WTC11 (cell line): ENCODE results near the gene INO80E. TPM values are rescaled to one million over a fixed set of nuclear protein-coding genes. Genes with fewer than 3 reads are reported as not detected.
"Not testable (repeated sequence)": the region's sequence is repeated elsewhere in the genome, so short reads cannot be mapped to it uniquely, and the experiment has no call there.

Experiments used
- ATAC-seq: fragments of 200-7000 bp; cut with Tn5 transposase; 2 replicates; pipeline ENCODE4 v1.10.0; 2021; ENCODE audit warnings: mild to moderate bottlenecking, moderate library complexity
- CTCF ChIA-PET: fragments of 300-600 bp; sonication (Branson Sonifier 250); formaldehyde crosslinking; loops from one replicate; lab custom pipeline; 2021; ENCODE audit warnings: antibody characterized with exemption; lab: Charles Lee
- POLR2A ChIA-PET: fragments of 350-600 bp; sonication (Branson Sonifier 250); formaldehyde crosslinking; loops from one replicate; lab custom pipeline; 2021; ENCODE audit warnings: antibody characterized with exemption; lab: Charles Lee
- DNase-seq: peaks from one replicate; pipeline ENCODE4 v3.0.0; 2021; ENCODE audit warnings: low spot score
- H3K27ac Mint-ChIP-seq: 2 replicates; pipeline ENCODE4 v1.8.0; 2021; ENCODE audit warnings: mixed read lengths
- H3K27me3 Mint-ChIP-seq: 2 replicates; pipeline ENCODE4 v1.8.0; 2021; ENCODE audit warnings: low read depth, mild to moderate bottlenecking, moderate library complexity, mixed read lengths
- H3K36me3 Mint-ChIP-seq: 2 replicates; pipeline ENCODE4 v1.8.0; 2021; ENCODE audit warnings: mixed read lengths
- H3K4me1 Mint-ChIP-seq: 2 replicates; pipeline ENCODE4 v1.8.0; 2022; ENCODE audit warnings: mixed read lengths
- H3K4me3 Mint-ChIP-seq: 2 replicates; pipeline ENCODE4 v1.8.0; 2021; ENCODE audit warnings: mild to moderate bottlenecking, moderate library complexity, mixed read lengths
- H3K9me3 Mint-ChIP-seq: 2 replicates; pipeline ENCODE4 v1.8.0; 2021; ENCODE audit warnings: mixed read lengths
- KAT7 ChIP-seq: sonication (generic); formaldehyde crosslinking; IDR thresholded peaks from 2 replicates; pipeline ENCODE4 v1.8.1; 2023; ENCODE audit warnings: missing genetic modification reagents, mild to moderate bottlenecking, borderline replicate concordance
- NR2C2 ChIP-seq: sonication (generic); formaldehyde crosslinking; IDR thresholded peaks from 2 replicates; pipeline ENCODE4 v1.8.0; 2022; ENCODE audit warnings: mild to moderate bottlenecking, missing genetic modification reagents
- NR3C1 ChIP-seq: sonication (generic); formaldehyde crosslinking; conservative IDR thresholded peaks from 2 replicates; pipeline ENCODE4 v1.8.1; 2023; ENCODE audit warnings: low read depth, mild to moderate bottlenecking, missing genetic modification reagents
- TCF7 ChIP-seq: sonication (generic); formaldehyde crosslinking; IDR thresholded peaks from 2 replicates; pipeline ENCODE4 v1.8.0; 2022; ENCODE audit warnings: mild to moderate bottlenecking, low read depth, missing genetic modification reagents, moderate library complexity
- TEAD4 ChIP-seq: sonication (generic); formaldehyde crosslinking; IDR thresholded peaks from 2 replicates; pipeline ENCODE4 v1.8.0; 2022; ENCODE audit warnings: mild to moderate bottlenecking, missing genetic modification reagents
- TP53 ChIP-seq: sonication (generic); formaldehyde crosslinking; IDR thresholded peaks from 2 replicates; pipeline ENCODE4 v1.8.1; 2023; ENCODE audit warnings: mild to moderate bottlenecking, missing genetic modification reagents
- ZNF138 ChIP-seq: sonication (generic); formaldehyde crosslinking; conservative IDR thresholded peaks from 2 replicates; pipeline ENCODE4 v1.8.1; 2022; ENCODE audit warnings: mild to moderate bottlenecking, moderate library complexity, missing genetic modification reagents
- ZNF396 ChIP-seq: fragments of 250-450 bp; sonication (Bioruptor Pico); IDR thresholded peaks from 2 replicates; pipeline ENCODE4 v1.8.0; 2021; ENCODE audit warnings: mild to moderate bottlenecking, moderate library complexity, borderline replicate concordance
- total RNA-seq: library from RNA; stranded (reverse); gene quantifications from 3 replicates; pipeline ENCODE4 v1.2.3, GENCODE V29; 2021
- TF ChIP-seq, protein P1 (sequence below): sonication (generic); formaldehyde crosslinking; IDR thresholded peaks from 2 replicates; pipeline ENCODE4 v1.8.0; 2022; ENCODE audit warnings: mild to moderate bottlenecking, missing genetic modification reagents
- TF ChIP-seq, protein P2 (sequence below): fragments of 250-450 bp; sonication (Bioruptor Pico); IDR thresholded peaks from 2 replicates; pipeline ENCODE4 v1.9.0; 2021; ENCODE audit warnings: mild to moderate bottlenecking, borderline replicate concordance
- TF ChIP-seq, protein P3 (sequence below): sonication (generic); formaldehyde crosslinking; IDR thresholded peaks from 2 replicates; pipeline ENCODE4 v1.8.1; 2023; ENCODE audit warnings: mild to moderate bottlenecking, missing genetic modification reagents, moderate library complexity

Gene INO80E
- total RNA-seq, 1 experiment from 2014 or later: 101 TPM

DNA sequence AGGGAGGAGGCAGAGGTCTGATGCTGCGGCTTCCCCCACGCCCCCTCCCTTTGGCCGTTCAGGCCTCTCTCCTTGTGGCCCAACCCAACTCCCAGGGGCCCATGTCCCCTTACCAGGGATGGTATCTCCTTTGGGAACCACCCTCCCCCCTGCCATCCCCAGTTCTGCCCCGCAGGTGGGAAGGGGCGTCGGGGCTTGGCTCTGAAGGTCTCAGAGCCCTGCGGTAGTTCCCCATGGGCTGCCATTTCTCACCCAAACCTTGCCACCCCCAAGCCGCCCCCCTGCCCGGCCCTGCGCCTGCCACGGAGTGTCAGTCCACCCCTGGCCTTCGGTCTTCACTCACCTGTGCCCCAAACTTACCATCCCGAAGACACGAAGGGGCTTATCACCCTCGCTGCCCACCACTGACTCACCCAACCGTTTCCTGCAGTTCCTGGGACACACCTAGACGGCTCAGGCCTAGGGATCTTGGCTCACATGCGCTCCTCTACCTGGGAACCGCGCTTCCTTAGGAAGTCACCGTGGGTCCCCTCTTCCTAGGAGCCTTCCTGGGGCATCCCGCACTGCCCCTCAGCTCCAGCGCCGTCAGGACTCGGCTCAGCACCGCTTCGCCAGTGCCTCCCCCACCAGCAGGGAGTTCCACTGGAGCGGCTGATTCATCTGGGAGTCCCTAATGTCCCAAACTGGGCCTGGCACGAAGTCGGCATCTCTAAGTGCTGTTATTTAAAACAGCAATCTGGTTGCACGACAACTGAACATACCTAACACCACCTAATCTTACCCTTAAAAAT lies 15.9 kb downstream of the INO80E start:
- ATAC-seq (peak; percentile 38), DNase-seq (no peak)
- no peaks in the 10 kb centered on the region for H3K36me3 Mint-ChIP-seq
- peak overlapping the region; percentile 88 for H3K4me3 Mint-ChIP-seq
- H3K4me1 Mint-ChIP-seq: peaks cover 17% of the 10 kb centered on the region
- TF ChIP-seq NR3C1 (CRISPR knock-in tag): no peak
- TF ChIP-seq, protein P1, sequence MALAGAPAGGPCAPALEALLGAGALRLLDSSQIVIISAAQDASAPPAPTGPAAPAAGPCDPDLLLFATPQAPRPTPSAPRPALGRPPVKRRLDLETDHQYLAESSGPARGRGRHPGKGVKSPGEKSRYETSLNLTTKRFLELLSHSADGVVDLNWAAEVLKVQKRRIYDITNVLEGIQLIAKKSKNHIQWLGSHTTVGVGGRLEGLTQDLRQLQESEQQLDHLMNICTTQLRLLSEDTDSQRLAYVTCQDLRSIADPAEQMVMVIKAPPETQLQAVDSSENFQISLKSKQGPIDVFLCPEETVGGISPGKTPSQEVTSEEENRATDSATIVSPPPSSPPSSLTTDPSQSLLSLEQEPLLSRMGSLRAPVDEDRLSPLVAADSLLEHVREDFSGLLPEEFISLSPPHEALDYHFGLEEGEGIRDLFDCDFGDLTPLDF (CRISPR knock-in tag): no peak
- no peak for TF ChIP-seq ZNF396
- no peak for TF ChIP-seq KAT7 (CRISPR knock-in tag)
- TF ChIP-seq, protein P2, sequence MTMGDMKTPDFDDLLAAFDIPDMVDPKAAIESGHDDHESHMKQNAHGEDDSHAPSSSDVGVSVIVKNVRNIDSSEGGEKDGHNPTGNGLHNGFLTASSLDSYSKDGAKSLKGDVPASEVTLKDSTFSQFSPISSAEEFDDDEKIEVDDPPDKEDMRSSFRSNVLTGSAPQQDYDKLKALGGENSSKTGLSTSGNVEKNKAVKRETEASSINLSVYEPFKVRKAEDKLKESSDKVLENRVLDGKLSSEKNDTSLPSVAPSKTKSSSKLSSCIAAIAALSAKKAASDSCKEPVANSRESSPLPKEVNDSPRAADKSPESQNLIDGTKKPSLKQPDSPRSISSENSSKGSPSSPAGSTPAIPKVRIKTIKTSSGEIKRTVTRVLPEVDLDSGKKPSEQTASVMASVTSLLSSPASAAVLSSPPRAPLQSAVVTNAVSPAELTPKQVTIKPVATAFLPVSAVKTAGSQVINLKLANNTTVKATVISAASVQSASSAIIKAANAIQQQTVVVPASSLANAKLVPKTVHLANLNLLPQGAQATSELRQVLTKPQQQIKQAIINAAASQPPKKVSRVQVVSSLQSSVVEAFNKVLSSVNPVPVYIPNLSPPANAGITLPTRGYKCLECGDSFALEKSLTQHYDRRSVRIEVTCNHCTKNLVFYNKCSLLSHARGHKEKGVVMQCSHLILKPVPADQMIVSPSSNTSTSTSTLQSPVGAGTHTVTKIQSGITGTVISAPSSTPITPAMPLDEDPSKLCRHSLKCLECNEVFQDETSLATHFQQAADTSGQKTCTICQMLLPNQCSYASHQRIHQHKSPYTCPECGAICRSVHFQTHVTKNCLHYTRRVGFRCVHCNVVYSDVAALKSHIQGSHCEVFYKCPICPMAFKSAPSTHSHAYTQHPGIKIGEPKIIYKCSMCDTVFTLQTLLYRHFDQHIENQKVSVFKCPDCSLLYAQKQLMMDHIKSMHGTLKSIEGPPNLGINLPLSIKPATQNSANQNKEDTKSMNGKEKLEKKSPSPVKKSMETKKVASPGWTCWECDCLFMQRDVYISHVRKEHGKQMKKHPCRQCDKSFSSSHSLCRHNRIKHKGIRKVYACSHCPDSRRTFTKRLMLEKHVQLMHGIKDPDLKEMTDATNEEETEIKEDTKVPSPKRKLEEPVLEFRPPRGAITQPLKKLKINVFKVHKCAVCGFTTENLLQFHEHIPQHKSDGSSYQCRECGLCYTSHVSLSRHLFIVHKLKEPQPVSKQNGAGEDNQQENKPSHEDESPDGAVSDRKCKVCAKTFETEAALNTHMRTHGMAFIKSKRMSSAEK (CRISPR knock-in tag): no peak
- TF ChIP-seq TCF7 (CRISPR knock-in tag): no peak
- TF ChIP-seq NR2C2 (CRISPR knock-in tag): no peak
- TF ChIP-seq, protein P3, sequence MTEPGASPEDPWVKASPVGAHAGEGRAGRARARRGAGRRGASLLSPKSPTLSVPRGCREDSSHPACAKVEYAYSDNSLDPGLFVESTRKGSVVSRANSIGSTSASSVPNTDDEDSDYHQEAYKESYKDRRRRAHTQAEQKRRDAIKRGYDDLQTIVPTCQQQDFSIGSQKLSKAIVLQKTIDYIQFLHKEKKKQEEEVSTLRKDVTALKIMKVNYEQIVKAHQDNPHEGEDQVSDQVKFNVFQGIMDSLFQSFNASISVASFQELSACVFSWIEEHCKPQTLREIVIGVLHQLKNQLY: no peak
- no peak for TF ChIP-seq ZNF138
- no peak for TF ChIP-seq TP53
- TF ChIP-seq TEAD4 (CRISPR knock-in tag): no peak
- ChIA-PET POLR2A (no interaction called here), CTCF (interaction anchor here (1.6 to 4.2 kb wide), 3 partner anchors 20 to 38 kb away, joined by 5 to 29 read pairs (median 8); partner anchors contain the start of genes TAOK2 and TLCD3B)
- H3K27ac Mint-ChIP-seq: no peak overlapping the region
- H3K9me3 Mint-ChIP-seq: no peaks in the 10 kb centered on the region
- H3K27me3 Mint-ChIP-seq: peaks cover 26% of the 10 kb centered on the region

DNA sequence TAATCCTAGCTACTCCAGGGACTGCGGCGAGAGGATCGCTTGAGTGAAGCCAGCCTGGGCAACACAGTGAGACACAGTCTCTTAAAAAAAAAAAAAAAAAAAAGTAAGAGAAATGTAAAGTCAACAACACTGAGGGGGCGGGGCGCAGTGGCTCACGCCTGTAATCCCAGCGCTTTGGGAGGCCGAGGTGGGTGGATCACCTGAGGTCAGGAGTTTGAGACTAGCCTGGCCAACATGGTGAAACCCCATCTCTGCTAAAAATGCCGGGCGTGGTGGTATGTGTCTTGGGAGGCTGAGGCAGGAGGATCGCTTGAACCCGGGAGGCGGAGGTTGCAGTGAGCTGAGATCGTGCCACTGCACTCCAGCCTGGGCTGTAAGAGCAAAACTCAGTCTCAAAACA lies 16.6 kb downstream of the INO80E start:
- H3K4me1 Mint-ChIP-seq: peaks cover 17% of the 10 kb centered on the region
- not testable (repeated sequence) for H3K9me3 Mint-ChIP-seq, H3K27ac Mint-ChIP-seq, ATAC-seq, DNase-seq, H3K36me3 Mint-ChIP-seq, H3K4me3 Mint-ChIP-seq
- ChIA-PET POLR2A (interaction anchor here (0.6 kb wide), 1 partner anchor 324 kb away, joined by 3 read pairs; no protein-coding TSS in a partner anchor), CTCF (interaction anchor here (0.6 to 1.8 kb wide), 3 partner anchors 19 to 118 kb away, joined by 3 to 8 read pairs (median 5); partner anchors contain the start of gene TAOK2)
- H3K27me3 Mint-ChIP-seq: peaks cover 26% of the 10 kb centered on the region

DNA sequence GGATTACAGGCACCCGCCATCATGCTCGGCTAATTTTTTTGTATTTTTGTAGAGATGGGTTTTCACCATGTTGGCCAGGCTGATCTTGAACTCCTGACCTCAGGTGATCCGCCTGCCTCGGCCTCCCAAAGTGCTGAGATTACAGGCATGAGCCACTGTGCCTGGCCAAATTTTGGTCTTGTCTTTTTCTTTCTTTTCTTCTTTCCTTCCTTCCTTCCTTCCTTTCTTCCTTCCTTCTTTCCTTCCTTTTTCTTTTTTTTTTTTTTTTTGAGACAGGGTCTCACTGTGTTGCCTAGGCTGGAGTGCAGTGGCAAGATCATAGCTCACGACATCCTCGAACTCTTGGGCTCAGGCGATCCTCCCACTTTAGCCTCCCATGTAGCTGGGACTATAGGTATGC lies 19.4 kb downstream of the INO80E start:
- CTCF ChIA-PET: interaction anchor here (0.9 to 4.3 kb wide), 3 partner anchors 17 to 167 kb away, joined by 3 to 13 read pairs (median 3); no protein-coding TSS in a partner anchor
- H3K27ac Mint-ChIP-seq, ATAC-seq, H3K4me1 Mint-ChIP-seq, POLR2A ChIA-PET, H3K4me3 Mint-ChIP-seq, H3K9me3 Mint-ChIP-seq, DNase-seq, H3K36me3 Mint-ChIP-seq: not testable (repeated sequence)
- peaks cover 17% of the 10 kb centered on the region for H3K27me3 Mint-ChIP-seq
